Activated CD8-positive, alpha-beta memory T cell treated with anti-CD3 and anti-CD28 coated beads for 4 hours (primary cell): ENCODE results near the gene RNF213.

Source experiments
- DNase-seq, 2 donors: peaks; one replicate each; pipeline ENCODE4 v3.0.0-alpha.2; 2020; ENCODE audit warnings: low read depth in 2 of 2

The RNF213 gene

GRCh38 chr17:80367503-80367902, 106.9 kb downstream of the RNF213 start:
- DNase-seq: no peak

- no peak for DNase-seq
Measured at GRCh38 chr17:80371196-80371595, 110.5 kb downstream of the RNF213 start.

- no peak for DNase-seq
Measured at GRCh38 chr17:80372456-80372855, 111.8 kb downstream of the RNF213 start.

- no peak for DNase-seq
Measured at GRCh38 chr17:80372922-80373570, 112.4 kb downstream of the RNF213 start.

GRCh38 chr17:80374039-80374731, 113.5 kb downstream of the RNF213 start:
- DNase-seq: no peak

- no peak for DNase-seq
Measured at GRCh38 chr17:80374732-80375585, 114.3 kb downstream of the RNF213 start.

- no peak for DNase-seq
Measured at GRCh38 chr17:80376531-80376930, 115.9 kb downstream of the RNF213 start.

- no peak for DNase-seq
Measured at GRCh38 chr17:80377798-80378197, 117.1 kb downstream of the RNF213 start.

GRCh38 chr17:80379348-80379747, 118.7 kb downstream of the RNF213 start:
- no peak for DNase-seq

GRCh38 chr17:80380068-80380467, 119.4 kb downstream of the RNF213 start:
- no peak for DNase-seq

GRCh38 chr17:80380555-80381002, 119.9 kb downstream of the RNF213 start:
- DNase-seq: no peak

GRCh38 chr17:80381416-80381923, 120.8 kb downstream of the RNF213 start:
- no peak for DNase-seq

GRCh38 chr17:80382446-80382845, 121.8 kb downstream of the RNF213 start:
- no peak for DNase-seq

- no peak for DNase-seq
Measured at GRCh38 chr17:80382956-80383355, 122.3 kb downstream of the RNF213 start.

GRCh38 chr17:80384078-80384960, 123.7 kb downstream of the RNF213 start:
- DNase-seq: no peak

GRCh38 chr17:80385046-80385445, 124.4 kb downstream of the RNF213 start:
- no peak for DNase-seq

- no peak for DNase-seq
Measured at GRCh38 chr17:80386341-80386740, 125.7 kb downstream of the RNF213 start.

GRCh38 chr17:80387071-80387470, 126.4 kb downstream of the RNF213 start:
- DNase-seq: no peak

GRCh38 chr17:80388175-80388574, 127.5 kb downstream of the RNF213 start:
- no peak for DNase-seq

- DNase-seq: no peak
Measured at GRCh38 chr17:80388601-80389000, 127.9 kb downstream of the RNF213 start.
